Lower lobe of right lung (tissue), 2 donors: ENCODE results near the gene MAZ. TPM values are rescaled to one million over a fixed set of nuclear protein-coding genes. Genes with fewer than 3 reads are reported as not detected.
"Not testable (repeated sequence)": the region's sequence is repeated elsewhere in the genome, so short reads cannot be mapped to it uniquely, and the experiment has no call there.

Experiments used
- ATAC-seq, 2 donors: fragments of 200-7000 bp; cut with Tn5 transposase; one replicate each; pipeline ENCODE4 v1.9.1; 2020 to 2022; ENCODE audit warnings: mild to moderate bottlenecking in 2 of 2, moderate library complexity in 2 of 2
- DNase-seq: peaks from one replicate; pipeline ENCODE4 v3.0.0-alpha.2; 2020
- H3K27ac ChIP-seq: fragments of 200-600 bp; one replicate; pipeline ENCODE4 v1.8.0; 2022
- H3K27me3 ChIP-seq: fragments of 200-600 bp; one replicate; pipeline ENCODE4 v1.8.0; 2022; ENCODE audit warnings: low read depth
- H3K36me3 ChIP-seq: fragments of 200-600 bp; one replicate; pipeline ENCODE4 v1.8.0; 2022; ENCODE audit warnings: mild to moderate bottlenecking
- H3K4me1 ChIP-seq: fragments of 200-600 bp; one replicate; pipeline ENCODE4 v1.8.0; 2022
- H3K4me3 ChIP-seq: fragments of 200-600 bp; one replicate; pipeline ENCODE4 v1.8.0; 2022; ENCODE audit warnings: mild to moderate bottlenecking
- H3K9me3 ChIP-seq: fragments of 200-600 bp; one replicate; pipeline ENCODE4 v1.8.0; 2022
- intact Hi-C: fragments of 100-400 bp; cut with DNase I; formaldehyde crosslinking; loops from one replicate; pipeline ENCODE4 v1.11.0; 2022
- total RNA-seq: library from RNA; stranded (reverse); fragmentation: NEBNext Ultra II Directional; extraction: Animal tissue kit (Norgen Biotek cat#: 25700); gene quantifications from one replicate; pipeline ENCODE4 v1.2.1, GENCODE V29; 2021
- TF ChIP-seq, protein P1 (sequence below): fragments of 200-600 bp; IDR thresholded peaks from one replicate; pipeline ENCODE4 v1.8.0; 2022; ENCODE audit warnings: antibody characterized with exemption, mild to moderate bottlenecking
- donor health status: DM: no; HTN: yes; CAD: no; lungs with severe emphysema.

The MAZ gene
- total RNA-seq, 1 donor from 2014 or later = 169 TPM

DNA sequence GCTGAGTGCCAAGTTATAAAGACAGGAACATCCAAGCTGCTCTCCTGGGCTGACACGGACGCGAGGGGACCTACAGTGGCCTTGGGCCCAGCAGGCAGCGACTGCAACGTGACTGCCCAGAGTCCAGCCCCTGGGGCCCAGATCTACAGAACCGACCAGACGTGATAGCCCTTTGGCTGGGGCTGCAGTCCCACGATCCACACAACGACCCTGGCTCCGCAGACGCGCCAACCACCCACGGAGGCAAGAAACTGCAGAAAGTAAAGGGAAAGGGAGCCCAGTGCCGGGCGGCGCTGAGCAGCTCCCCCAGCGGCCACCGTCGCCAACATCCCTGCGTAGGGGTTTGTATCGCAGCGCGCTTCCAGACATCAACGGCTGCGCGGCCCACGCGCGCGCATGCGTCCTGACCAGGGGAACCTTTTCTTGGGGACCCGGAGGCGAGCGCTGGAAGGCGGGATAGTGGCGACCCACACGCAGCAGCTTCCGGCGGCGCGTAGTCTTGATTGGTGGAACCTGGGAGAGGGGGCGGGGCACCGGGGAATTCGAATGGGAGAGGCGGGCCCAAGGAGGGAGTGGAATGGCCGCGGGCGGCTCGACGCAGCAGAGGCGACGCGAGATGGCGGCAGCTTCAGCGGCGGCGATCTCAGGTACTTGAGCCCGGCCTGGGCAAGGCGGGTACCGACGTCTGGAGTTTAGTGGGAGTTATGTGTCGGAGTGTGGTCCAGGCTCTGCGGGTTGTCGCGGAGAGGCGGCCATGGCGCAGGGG lies 16.0 kb upstream of the MAZ start, which contains the start of gene KIF22:
TSS of gene KIF22 (plus strand) at position 569 of the 766 bp plus-strand sequence. CDS start at position 578, 9 bp downstream.
- TF ChIP-seq, protein P1, sequence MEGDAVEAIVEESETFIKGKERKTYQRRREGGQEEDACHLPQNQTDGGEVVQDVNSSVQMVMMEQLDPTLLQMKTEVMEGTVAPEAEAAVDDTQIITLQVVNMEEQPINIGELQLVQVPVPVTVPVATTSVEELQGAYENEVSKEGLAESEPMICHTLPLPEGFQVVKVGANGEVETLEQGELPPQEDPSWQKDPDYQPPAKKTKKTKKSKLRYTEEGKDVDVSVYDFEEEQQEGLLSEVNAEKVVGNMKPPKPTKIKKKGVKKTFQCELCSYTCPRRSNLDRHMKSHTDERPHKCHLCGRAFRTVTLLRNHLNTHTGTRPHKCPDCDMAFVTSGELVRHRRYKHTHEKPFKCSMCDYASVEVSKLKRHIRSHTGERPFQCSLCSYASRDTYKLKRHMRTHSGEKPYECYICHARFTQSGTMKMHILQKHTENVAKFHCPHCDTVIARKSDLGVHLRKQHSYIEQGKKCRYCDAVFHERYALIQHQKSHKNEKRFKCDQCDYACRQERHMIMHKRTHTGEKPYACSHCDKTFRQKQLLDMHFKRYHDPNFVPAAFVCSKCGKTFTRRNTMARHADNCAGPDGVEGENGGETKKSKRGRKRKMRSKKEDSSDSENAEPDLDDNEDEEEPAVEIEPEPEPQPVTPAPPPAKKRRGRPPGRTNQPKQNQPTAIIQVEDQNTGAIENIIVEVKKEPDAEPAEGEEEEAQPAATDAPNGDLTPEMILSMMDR = peak; percentile 77
- Histone ChIP-seq H3K27me3 (no peaks in the 10 kb centered on the region), H3K9me3 (no peaks in the 10 kb centered on the region), H3K36me3 (no peaks in the 10 kb centered on the region), H3K4me3 (peak within 1 kb of the TSS; percentile 83), H3K4me1 (peaks cover 21% of the 10 kb centered on the region), H3K27ac (peak within 1 kb of the TSS; percentile 89)
- intact Hi-C loops = no loop called here
- ATAC-seq (peak; percentile 99), DNase-seq (peak; percentile 99)

DNA sequence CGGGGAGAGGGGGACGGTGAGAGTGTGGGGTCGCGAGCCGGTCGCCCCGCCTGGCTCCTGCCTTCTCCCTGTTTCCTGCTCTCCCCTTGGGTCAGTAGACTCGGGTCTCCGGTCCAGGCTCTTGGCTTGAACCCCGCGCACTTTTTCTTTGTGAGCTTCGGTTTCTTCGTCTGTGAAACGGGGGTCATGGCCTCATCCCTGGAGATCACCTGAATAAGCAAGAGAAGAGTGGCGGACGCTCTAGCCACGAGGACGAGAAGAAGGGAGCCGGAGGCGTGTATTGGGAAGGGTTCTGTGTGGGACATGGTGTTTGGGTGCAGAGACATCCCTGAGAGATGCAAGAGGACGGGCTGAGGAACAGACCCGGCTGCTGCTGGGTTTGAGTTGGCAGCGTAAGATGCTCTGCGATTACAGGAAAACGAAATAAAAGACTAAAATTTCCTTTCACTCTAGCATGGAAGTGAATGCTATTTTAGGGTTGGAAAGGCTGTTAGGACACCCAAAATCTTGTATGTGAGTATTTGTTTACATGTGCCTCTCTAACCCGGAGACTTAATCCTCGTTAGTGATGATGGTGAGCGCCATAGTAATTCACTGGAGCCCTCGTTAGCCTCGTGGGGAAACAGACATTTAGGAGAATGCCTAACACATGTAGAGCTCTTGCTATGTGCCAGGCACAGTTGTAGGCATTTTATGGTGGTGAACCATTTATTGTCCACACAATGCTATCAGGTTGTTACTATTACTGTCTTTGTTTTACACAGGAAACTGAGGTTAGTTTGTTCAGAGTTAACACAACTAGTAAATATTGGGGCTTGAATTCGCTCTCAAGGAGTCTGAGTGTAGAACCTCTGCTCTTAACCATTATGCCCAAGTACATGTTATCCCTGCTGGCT lies 15.1 kb upstream of the MAZ start:
- ATAC-seq (no peak), DNase-seq (no peak)
- TF ChIP-seq, protein P1 = no peak

DNA sequence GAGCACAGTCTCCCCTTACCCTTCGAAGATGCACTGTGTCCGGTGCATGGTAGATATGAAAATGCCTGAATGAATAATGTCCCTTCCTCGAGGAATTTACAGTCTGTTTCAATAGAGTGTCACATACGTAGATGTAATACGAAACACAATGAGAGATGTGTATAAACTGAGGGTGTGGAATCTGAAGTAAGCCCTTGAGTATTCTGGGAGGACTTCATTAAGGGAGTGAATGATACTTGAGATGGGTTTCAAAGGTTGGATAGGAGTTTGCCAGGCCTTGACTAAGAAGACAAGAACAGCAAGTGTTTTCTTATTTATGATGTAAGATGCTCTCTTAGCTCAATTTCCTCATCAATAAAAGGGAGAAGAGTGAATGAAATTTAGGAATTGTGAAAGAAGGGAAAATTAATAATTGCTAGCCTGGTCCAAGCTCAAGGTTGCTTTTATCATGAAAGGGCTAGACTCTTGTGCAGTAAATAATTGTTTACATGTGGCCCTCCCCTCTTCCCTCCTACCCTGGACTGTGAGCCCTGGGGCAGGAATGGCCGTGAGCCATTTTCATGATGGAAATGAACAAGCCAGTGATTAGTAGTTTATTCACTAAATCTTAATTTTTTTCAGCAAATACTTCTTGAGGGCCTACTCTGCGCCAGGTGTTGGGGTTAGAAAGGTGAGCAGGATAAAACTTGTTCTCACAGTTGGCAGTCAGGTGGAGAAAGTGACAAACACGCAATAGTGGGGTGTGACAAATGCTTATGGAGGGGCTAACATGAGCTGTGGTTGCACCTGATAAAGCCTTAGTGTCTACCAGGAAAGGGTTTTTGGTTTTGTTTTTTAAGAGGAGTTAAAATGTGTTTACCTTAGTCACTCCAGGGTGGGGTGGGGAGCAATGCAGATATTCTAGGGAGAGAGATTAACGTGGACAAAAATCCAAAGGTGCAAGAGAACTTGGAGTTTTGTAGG lies 14.2 kb upstream of the MAZ start:
- H3K36me3 ChIP-seq = peaks cover 3% of the 10 kb centered on the region
- no peaks in the 10 kb centered on the region for H3K27me3 ChIP-seq
- no peak for ATAC-seq
- TF ChIP-seq, protein P1 = no peak
- intact Hi-C loops = no loop called here
- DNase-seq = no peak
- peak overlapping the region; percentile 83 for H3K4me3 ChIP-seq
- no peak overlapping the region for H3K27ac ChIP-seq
- H3K9me3 ChIP-seq = no peaks in the 10 kb centered on the region
- H3K4me1 ChIP-seq = peaks cover 18% of the 10 kb centered on the region

More for the DNA sequence above, 15.1 kb upstream of the MAZ start:
- intact Hi-C loops = no loop called here
- Histone ChIP-seq H3K4me1 (peaks cover 18% of the 10 kb centered on the region), H3K4me3 (peak overlapping the region; percentile 83), H3K9me3 (no peaks in the 10 kb centered on the region), H3K27ac (peak overlapping the region; percentile 89), H3K27me3 (no peaks in the 10 kb centered on the region), H3K36me3 (no peaks in the 10 kb centered on the region)

DNA sequence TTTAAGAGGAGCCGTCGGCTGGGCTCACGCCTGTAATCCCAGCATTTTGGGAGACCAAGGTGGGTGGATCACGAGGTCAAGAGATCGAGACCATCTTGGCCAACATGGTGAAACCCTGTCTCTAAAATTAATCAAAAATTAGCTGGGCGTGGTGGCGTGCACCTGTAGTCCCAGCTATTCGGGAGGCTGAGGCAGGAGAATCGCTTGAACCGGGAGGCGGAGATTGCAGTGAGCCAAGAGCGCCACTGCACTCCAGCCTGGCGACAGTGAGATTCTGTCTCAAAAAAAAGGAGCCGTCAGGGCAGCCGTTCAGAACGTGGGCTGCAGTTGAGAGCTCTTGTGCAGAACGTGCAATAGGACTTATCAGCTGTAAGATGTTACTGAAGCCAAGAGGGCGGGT lies 13.2 kb upstream of the MAZ start:
- H3K4me3 ChIP-seq, H3K9me3 ChIP-seq, intact Hi-C loops, H3K27ac ChIP-seq, ATAC-seq, DNase-seq, H3K27me3 ChIP-seq: not testable (repeated sequence)
- Histone ChIP-seq H3K4me1 (peaks cover 18% of the 10 kb centered on the region), H3K36me3 (peaks cover 12% of the 10 kb centered on the region)

DNA sequence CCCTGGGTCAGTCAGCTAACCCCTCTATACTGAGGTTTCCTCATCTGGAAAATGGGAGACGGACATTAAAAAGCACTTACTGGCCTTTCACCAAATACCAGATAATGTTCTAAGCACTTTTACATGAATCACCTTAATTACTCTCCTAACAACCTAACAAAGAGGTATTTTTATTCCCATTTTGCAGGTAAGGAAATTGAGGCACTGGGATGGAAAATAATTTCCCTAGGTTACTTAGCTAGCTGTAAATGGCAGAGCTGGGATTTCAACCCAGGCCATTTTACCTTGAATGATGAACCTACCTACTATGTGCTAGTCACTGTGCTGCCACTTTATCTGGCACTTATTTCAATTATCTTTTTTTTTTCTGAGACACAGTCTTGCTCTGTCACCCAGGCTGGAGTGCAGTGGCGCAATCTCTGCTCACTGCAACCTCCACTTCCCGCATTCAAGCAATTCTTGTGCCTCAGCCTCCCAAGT lies 12.1 kb upstream of the MAZ start:
- Histone ChIP-seq H3K27me3 (no peaks in the 10 kb centered on the region), H3K9me3 (no peaks in the 10 kb centered on the region), H3K36me3 (peaks cover 22% of the 10 kb centered on the region), H3K4me3 (no peak overlapping the region), H3K27ac (no peak overlapping the region), H3K4me1 (peaks cover 18% of the 10 kb centered on the region)
- DNase-seq (no peak), ATAC-seq (no peak)
- intact Hi-C loops = no loop called here
- TF ChIP-seq, protein P1 = no peak
